Testis (tissue), 2 donors: ENCODE data around the gene SHLD1.

ENCODE experiments used
- POLR2A ChIP-seq: fragments of 450-650 bp; IDR thresholded peaks from one replicate; pipeline ENCODE4 v1.6.1; 2017; ENCODE audit warnings: antibody characterized with exemption, mild to moderate bottlenecking, moderate library complexity
- TF ChIP-seq, protein P1 (sequence below), 3 experiments: fragments of 450-650 bp in 2 of 3; fragments of 200-600 bp in 1 of 3; sonication (generic) in 1 of 3; IDR thresholded peaks; one replicate each; pipeline ENCODE4 v1.5.1; 2016 to 2019; ENCODE audit warnings: antibody characterized with exemption in 3 of 3, mild to moderate bottlenecking in 2 of 3, moderate library complexity in 1 of 3

DNA sequence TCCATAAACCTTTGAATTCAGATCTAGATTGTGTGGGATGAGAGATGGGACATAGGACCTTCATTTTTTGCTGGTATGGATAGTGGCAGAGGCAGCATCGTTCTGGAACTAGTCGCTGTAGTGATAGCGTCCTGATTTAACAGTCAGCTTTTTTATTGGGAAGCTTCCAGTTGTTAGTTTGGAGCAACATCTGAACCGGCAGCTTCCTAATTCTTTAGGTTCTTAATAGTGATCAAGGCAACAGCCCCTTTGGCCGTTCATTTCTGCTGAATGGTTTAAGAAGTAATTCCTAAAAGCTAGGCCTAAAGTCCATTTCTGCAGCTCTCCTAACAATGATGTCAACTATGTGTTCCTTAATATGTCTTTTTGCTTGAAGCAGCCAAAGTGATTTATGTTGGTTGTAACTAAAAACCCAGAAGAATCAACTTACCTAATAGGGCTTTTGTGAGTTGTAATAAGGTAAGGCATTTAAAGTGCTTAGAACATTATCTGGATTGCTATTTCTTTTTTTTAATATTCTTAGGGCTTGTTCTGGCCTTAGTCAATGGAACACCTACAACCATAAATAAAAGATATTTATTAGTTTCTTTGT is 90.3 kb downstream of the SHLD1 start:
- no peak for TF ChIP-seq POLR2A
- TF ChIP-seq, protein P1, sequence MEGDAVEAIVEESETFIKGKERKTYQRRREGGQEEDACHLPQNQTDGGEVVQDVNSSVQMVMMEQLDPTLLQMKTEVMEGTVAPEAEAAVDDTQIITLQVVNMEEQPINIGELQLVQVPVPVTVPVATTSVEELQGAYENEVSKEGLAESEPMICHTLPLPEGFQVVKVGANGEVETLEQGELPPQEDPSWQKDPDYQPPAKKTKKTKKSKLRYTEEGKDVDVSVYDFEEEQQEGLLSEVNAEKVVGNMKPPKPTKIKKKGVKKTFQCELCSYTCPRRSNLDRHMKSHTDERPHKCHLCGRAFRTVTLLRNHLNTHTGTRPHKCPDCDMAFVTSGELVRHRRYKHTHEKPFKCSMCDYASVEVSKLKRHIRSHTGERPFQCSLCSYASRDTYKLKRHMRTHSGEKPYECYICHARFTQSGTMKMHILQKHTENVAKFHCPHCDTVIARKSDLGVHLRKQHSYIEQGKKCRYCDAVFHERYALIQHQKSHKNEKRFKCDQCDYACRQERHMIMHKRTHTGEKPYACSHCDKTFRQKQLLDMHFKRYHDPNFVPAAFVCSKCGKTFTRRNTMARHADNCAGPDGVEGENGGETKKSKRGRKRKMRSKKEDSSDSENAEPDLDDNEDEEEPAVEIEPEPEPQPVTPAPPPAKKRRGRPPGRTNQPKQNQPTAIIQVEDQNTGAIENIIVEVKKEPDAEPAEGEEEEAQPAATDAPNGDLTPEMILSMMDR (IDR thresholded peaks at IDR 0.05), result no peak
